Smooth muscle cell (in vitro differentiated cells): ENCODE results near the gene ATRX. TPM values are rescaled to one million over a fixed set of nuclear protein-coding genes. Genes with fewer than 3 reads are reported as not detected.

Experiments used
- DNase-seq: peaks from one replicate; lab custom pipeline; 2025; ENCODE audit not compliant: unreplicated experiment; lab: John Stamatoyannopoulos, UW
- H2AFZ ChIP-seq: fragments of 200-600 bp; sonication (generic); 2 replicates; pipeline ENCODE4 v1.6.0; 2016; ENCODE audit warnings: antibody characterized with exemption, low read depth, mild to moderate bottlenecking
- H3F3A ChIP-seq: fragments of 200-600 bp; sonication (generic); 2 replicates; pipeline ENCODE4 v1.6.0; 2017; ENCODE audit warnings: antibody characterized with exemption, low read depth
- H3K27ac ChIP-seq: fragments of 200-600 bp; sonication (generic); 2 replicates; pipeline ENCODE4 v1.5.1; 2016; ENCODE audit warnings: low read depth, mild to moderate bottlenecking
- H3K27me3 ChIP-seq: fragments of 200-600 bp; sonication (generic); 2 replicates; pipeline ENCODE4 v1.6.1; 2016; ENCODE audit warnings: low read depth, mild to moderate bottlenecking
- H3K36me3 ChIP-seq: fragments of 200-600 bp; sonication (generic); 2 replicates; pipeline ENCODE4 v1.5.1; 2016; ENCODE audit warnings: low read depth
- H3K4me1 ChIP-seq: fragments of 200-600 bp; sonication (generic); 2 replicates; pipeline ENCODE4 v1.5.1; 2016; ENCODE audit warnings: low read depth
- H3K4me2 ChIP-seq: fragments of 200-600 bp; sonication (generic); 2 replicates; pipeline ENCODE4 v1.6.0; 2016; ENCODE audit warnings: mild to moderate bottlenecking
- H3K4me3 ChIP-seq: fragments of 200-600 bp; sonication (generic); 2 replicates; pipeline ENCODE4 v1.5.1; 2016; ENCODE audit warnings: mild to moderate bottlenecking
- H3K79me2 ChIP-seq: fragments of 200-600 bp; sonication (generic); 2 replicates; pipeline ENCODE4 v1.6.0; 2016; ENCODE audit warnings: low read depth, mild to moderate bottlenecking
- H3K9ac ChIP-seq: fragments of 200-600 bp; sonication (generic); 2 replicates; pipeline ENCODE4 v1.6.0; 2016; ENCODE audit warnings: low read depth
- H3K9me3 ChIP-seq: fragments of 200-600 bp; sonication (generic); replicated peaks from 2 replicates; pipeline ENCODE4 v1.5.1; 2016; ENCODE audit warnings: low read depth
- H4K20me1 ChIP-seq: fragments of 200-600 bp; sonication (generic); 2 replicates; pipeline ENCODE4 v1.6.0; 2016; ENCODE audit warnings: low read depth
- WGBS: methylation state at CpG from one replicate; pipeline ENCODE4 v1.1.7; 2016; ENCODE audit warnings: low lambda C conversion rate; 5-methylcytosine and 5-hydroxymethylcytosine counted together
- polyA plus RNA-seq: library from polyadenylated mRNA; unstranded; fragments of >200 nt; fragmentation: Nextera tagmentation; extraction: Ambion mirVana; gene quantifications from 2 replicates; pipeline ENCODE4 v1.2.1, GENCODE V29; 2016
- total RNA-seq: library from RNA; depleted of rRNA; stranded (reverse); fragments of >200 nt; gene quantifications from 2 replicates; pipeline ENCODE4 v1.2.3, GENCODE V29; 2014
- TF ChIP-seq, protein P1 (sequence below): fragments of 200-600 bp; sonication (generic); IDR thresholded peaks from 2 replicates; pipeline ENCODE4 v1.5.1; 2017; ENCODE audit warnings: borderline replicate concordance, mild to moderate bottlenecking, antibody characterized with exemption; ENCODE audit not compliant: insufficient read depth, poor library complexity, severe bottlenecking

The ATRX gene
- total and polyA plus RNA-seq, 2 experiments from 2014 or later: 38.0 to 79.2 TPM

DNA sequence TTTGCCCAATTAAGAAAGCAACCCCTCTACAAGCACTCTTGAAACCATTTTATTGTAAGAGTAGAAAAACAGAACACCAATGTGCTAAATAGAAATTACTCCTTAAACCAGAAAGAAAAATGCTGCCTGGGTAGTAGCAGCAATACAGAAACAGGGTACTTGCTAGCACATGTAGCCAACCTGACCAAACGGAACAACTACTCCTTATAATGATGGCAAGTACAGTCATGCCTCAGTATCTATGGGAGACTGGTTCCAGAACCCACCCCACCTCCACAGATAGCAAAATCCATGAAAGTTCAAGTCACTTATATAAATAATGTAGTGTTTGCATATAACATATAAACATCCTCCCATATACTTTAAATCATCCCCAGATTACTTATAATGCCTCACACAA lies 168.8 kb downstream of the ATRX start:
- Histone ChIP-seq H3K4me3 (no peak overlapping the region), H3K4me2 (no peak overlapping the region), H3K9me3 (no peaks in the 10 kb centered on the region), H3K27me3 (no peaks in the 10 kb centered on the region), H3K27ac (no peak overlapping the region), H3K9ac (no peak overlapping the region), H4K20me1 (no peaks in the 10 kb centered on the region), H3K79me2 (peaks cover 11% of the 10 kb centered on the region), H2AFZ (no peak overlapping the region), H3F3A (no peaks in the 10 kb centered on the region), H3K4me1 (no peaks in the 10 kb centered on the region), H3K36me3 (peaks cover 7% of the 10 kb centered on the region)
- WGBS: 69% methylated on average over 1 of the region's 1 CpG
- TF ChIP-seq, protein P1, sequence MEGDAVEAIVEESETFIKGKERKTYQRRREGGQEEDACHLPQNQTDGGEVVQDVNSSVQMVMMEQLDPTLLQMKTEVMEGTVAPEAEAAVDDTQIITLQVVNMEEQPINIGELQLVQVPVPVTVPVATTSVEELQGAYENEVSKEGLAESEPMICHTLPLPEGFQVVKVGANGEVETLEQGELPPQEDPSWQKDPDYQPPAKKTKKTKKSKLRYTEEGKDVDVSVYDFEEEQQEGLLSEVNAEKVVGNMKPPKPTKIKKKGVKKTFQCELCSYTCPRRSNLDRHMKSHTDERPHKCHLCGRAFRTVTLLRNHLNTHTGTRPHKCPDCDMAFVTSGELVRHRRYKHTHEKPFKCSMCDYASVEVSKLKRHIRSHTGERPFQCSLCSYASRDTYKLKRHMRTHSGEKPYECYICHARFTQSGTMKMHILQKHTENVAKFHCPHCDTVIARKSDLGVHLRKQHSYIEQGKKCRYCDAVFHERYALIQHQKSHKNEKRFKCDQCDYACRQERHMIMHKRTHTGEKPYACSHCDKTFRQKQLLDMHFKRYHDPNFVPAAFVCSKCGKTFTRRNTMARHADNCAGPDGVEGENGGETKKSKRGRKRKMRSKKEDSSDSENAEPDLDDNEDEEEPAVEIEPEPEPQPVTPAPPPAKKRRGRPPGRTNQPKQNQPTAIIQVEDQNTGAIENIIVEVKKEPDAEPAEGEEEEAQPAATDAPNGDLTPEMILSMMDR: no peak
- DNase-seq: no peak

DNA sequence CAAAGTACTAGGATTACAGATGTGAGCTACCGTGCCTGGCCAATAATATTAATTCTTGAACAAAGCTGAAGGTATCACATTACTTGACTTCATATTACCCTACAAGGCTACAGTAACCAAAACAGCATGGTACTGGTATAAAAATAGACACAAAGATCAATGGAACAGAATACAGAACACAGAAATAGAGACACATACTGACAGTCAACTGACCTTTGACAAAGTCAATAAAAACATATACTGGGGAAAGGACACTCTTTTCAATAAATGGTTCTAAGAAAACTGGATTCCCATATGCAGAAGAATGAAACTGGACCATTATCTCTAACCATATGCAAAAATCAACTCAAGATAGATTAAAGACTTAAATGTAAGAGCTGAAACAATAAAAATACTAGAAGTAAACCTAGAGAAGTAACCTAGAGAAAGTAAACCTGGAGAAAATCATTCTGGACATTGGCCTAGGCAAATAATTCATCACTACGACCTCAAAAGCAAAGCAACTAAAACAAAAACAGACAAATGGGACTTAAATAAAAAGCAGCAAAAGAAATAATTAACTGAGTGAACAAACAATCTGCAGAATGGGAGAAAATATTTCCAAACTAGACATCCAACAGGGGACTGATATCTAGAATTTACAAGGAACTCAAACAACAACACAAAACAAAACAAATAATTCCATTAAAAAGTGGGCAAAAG lies 182.2 kb downstream of the ATRX start:
- TF ChIP-seq, protein P1: no peak
- Histone ChIP-seq H3K36me3 (no peaks in the 10 kb centered on the region), H4K20me1 (no peaks in the 10 kb centered on the region), H3K27me3 (no peaks in the 10 kb centered on the region), H3K27ac (no peak overlapping the region), H3K4me3 (no peak overlapping the region), H3K4me1 (no peaks in the 10 kb centered on the region), H3F3A (no peaks in the 10 kb centered on the region), H3K4me2 (no peak overlapping the region), H3K9me3 (no peaks in the 10 kb centered on the region), H3K79me2 (no peaks in the 10 kb centered on the region), H2AFZ (no peak overlapping the region), H3K9ac (no peak overlapping the region)
- WGBS: 42% methylated on average over 2 of the region's 2 CpGs
- DNase-seq: no peak

DNA sequence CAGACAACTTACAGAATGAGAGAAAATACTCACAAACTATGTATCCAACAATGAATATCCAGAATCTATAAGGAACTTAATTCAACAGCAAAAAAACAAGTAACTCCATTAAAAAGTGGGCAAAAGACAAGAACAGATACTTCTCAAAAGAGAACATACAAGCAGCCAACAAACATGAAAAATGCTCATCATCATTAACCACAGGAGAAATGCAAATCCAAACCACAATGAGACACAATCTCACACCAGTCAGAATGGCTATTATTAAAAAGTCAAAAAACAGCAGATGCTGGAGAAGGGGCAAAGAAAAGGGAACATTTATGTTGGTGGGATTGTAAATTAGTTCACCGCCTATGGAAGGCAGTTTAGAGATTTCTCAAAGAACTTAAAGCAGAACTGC lies 188.5 kb downstream of the ATRX start:
- Histone ChIP-seq H3K4me3 (no peak overlapping the region), H3K4me1 (no peaks in the 10 kb centered on the region), H3K79me2 (no peaks in the 10 kb centered on the region), H3K9me3 (no peaks in the 10 kb centered on the region), H3K27me3 (no peaks in the 10 kb centered on the region), H4K20me1 (peaks cover 7% of the 10 kb centered on the region), H3K9ac (no peak overlapping the region), H3K36me3 (no peaks in the 10 kb centered on the region), H2AFZ (no peak overlapping the region), H3K27ac (peak overlapping the region; percentile 6), H3K4me2 (no peak overlapping the region), H3F3A (no peaks in the 10 kb centered on the region)
- WGBS: 96% methylated on average over 1 of the region's 1 CpG
- TF ChIP-seq, protein P1: no peak
- DNase-seq: no peak

DNA sequence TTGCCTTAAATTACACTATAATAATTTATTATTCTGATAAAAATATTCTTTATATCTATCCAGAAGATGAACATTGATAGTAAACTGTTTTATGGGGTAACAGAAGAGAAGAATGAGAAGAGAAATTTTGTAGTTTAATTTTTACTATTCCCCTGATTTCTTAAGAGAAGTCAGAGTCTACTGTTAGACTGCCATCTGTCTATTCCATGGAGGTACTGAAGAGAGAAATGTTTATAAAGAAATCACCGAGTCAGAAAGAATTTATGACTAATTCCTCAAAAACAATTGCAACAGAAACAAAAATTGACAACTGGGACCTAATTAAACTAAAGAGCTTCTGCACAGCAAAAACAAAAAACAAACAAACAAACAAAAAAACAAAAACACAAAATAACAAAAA lies 188.9 kb downstream of the ATRX start:
- no peaks in the 10 kb centered on the region for H3K36me3 ChIP-seq
- peaks cover 7% of the 10 kb centered on the region for H4K20me1 ChIP-seq
- no peak overlapping the region for H3K4me2 ChIP-seq
- H2AFZ ChIP-seq: no peak overlapping the region
- H3K4me3 ChIP-seq: no peak overlapping the region
- no peak overlapping the region for H3K9ac ChIP-seq
- H3K79me2 ChIP-seq: no peaks in the 10 kb centered on the region
- H3K27ac ChIP-seq: peak overlapping the region; percentile 6
- no peaks in the 10 kb centered on the region for H3K27me3 ChIP-seq
- H3K9me3 ChIP-seq: no peaks in the 10 kb centered on the region
- TF ChIP-seq, protein P1: peak; percentile 40
- H3K4me1 ChIP-seq: no peaks in the 10 kb centered on the region
- DNase-seq: no peak
- H3F3A ChIP-seq: no peaks in the 10 kb centered on the region
- 24% methylated on average over 1 of the region's 1 CpG for WGBS
